Measurements from ENCODE around the gene FANCI.
"Not testable (repeated sequence)": the region's sequence is repeated elsewhere in the genome, so short reads cannot be mapped to it uniquely, and the experiment has no call there.

The FANCI gene

DNA sequence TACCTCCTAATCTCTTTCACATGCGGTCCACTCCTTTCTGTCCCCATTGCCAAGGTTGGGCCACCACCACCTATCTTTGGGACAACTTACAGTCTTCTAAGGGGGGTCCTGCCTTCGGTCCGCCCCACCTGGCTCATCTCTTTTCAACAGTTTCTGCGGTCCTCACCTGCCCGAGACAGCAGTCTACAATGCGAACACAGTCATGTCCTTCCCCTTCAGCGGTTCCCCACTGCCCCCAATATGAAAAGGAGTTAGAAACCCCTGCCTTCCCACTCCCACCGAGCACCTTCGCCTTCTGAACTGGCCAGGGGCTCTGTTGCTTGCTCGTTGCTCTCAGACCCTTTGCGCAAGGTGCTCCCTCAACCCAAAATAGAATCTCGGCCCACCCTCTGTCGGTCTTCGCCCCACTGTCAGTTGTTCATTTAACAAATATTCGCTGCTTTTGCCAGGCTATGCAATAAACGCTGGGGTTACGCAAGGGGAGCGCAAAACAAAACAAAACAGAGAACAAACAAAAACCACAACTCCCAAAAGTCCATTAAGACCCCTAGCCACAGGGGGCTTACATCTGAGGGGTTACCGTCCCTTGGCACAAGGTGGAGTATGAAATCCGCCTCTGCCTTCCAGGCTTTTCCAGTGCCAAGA, 611 bp upstream of the FANCI start:
- TF ChIP-seq, protein P1, sequence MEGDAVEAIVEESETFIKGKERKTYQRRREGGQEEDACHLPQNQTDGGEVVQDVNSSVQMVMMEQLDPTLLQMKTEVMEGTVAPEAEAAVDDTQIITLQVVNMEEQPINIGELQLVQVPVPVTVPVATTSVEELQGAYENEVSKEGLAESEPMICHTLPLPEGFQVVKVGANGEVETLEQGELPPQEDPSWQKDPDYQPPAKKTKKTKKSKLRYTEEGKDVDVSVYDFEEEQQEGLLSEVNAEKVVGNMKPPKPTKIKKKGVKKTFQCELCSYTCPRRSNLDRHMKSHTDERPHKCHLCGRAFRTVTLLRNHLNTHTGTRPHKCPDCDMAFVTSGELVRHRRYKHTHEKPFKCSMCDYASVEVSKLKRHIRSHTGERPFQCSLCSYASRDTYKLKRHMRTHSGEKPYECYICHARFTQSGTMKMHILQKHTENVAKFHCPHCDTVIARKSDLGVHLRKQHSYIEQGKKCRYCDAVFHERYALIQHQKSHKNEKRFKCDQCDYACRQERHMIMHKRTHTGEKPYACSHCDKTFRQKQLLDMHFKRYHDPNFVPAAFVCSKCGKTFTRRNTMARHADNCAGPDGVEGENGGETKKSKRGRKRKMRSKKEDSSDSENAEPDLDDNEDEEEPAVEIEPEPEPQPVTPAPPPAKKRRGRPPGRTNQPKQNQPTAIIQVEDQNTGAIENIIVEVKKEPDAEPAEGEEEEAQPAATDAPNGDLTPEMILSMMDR (IDR thresholded peaks at IDR 0.05; ENCODE audit: extremely low read depth, missing control alignments), result no peak
- no peak for DNase-seq (ENCODE audit: low spot score)

DNA sequence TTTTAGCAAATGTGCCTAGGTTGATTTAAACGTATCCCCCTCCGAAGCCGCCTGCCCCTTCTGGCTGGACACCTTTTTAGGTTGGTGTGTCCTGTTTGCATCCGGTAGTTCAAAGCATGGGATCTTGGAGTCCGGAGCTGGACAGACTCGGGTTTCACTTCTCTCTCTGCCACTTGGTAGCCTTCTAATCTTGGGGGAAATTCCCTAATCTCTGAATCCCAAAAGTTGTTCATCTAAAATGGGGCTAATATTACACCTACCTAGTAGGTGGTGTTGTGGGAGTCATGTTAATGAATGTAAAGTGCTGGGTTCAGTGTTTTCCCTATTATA, 760 bp downstream of the FANCI start:
- DNase-seq (ENCODE audit: low spot score), result no peak
- TF ChIP-seq, protein P1 (IDR thresholded peaks at IDR 0.05; ENCODE audit: extremely low read depth, missing control alignments), result no peak

DNA sequence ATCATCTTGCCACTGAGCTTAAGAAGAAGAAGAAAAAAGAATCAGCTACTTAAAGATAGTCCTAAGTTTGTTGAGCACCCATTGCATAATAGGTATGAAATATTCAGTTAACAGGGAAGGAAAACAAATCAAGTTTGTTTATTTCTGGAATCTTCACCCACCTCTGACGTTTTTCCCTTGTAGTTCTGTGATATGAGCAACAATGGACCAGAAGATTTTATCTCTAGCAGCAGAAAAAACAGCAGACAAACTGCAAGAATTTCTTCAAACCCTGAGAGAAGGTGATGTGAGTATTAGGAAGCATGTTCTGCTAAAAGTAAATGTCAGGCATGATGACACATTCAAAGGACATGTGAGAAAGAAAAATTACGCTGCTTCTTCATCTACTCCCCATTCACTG, 3.7 kb downstream of the FANCI start:
- TF ChIP-seq, protein P1 (IDR thresholded peaks at IDR 0.05; ENCODE audit: extremely low read depth, missing control alignments), result no peak
- DNase-seq (ENCODE audit: low spot score), result no peak

DNA sequence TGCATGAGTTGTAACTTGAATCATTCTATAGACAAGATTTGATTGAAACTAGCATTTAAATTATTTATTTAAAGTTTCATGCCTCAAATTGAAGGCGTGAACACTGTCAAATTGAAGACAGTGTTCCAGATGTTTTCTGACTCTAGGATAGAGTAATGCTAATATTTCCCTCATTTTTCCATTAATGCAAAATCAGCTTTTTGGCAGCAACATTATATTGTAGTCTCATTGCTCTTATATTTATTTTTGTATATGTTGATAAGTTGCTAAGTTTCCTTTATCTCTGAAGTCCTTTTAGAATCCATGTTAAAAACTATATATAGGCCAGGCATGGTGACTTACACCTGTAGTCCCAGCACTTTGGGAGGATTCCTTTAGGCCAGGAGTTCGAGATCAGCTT, 4.8 kb downstream of the FANCI start:
- DNase-seq (ENCODE audit: low spot score), result no peak
- TF ChIP-seq, protein P1 (IDR thresholded peaks at IDR 0.05; ENCODE audit: extremely low read depth, missing control alignments), result no peak

DNA sequence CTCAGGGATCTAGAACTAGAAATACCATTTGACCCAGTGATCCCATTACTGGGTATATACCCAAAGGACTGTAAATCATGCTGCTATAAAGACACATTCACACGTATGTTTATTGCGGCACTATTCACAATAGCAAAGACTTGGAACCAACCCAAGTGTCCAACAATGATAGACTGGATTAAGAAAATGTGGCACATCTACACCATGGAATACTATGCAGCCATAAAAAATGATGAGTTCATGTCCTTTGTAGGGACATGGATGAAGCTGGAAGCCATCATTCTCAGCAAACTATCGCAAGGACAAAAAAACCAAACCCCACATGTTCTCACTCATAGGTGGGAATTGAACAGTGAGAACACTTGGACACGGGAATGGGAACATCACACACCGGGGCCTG, 6.4 kb downstream of the FANCI start:
- DNase-seq (ENCODE audit: low spot score), result not testable (repeated sequence)

DNA sequence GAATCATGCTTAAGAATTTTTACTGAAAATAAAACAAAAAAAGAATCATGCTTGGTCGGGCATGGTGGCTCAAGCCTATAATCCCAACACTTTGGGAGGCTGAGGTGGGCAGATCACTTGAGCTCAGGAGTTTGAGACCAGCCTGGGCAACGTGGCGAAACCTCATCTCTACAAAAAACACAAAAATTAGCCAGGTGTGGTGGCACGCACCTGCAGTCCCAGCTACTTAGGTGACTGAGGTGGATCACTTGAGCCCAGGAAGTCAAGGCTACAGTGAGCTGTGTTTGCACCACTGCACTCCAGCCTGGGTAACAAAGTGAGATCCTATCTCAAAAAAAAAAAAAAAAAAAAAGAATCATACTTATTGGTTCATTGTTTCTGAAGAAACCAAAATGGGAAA, 33.5 kb downstream of the FANCI start:
- DNase-seq (ENCODE audit: low spot score), result not testable (repeated sequence)

DNA sequence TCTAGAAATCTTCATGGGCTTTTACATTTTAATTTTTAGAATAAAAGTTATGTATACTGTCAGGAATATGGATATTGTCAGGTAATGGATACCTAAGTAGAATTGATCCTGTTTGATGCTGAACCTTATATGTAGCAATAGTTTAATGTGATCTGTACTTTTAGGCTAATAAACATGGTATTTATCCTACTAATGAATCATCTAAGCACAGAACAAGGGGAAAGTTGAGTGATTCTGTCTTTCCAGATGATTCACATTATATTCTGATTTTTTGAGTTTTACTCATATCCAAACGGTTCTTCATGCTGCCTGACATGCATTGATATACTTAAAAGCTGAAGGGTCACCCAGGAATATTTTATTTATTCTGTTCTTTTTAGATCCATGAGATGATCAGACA, 34.5 kb downstream of the FANCI start:
- TF ChIP-seq, protein P1 (IDR thresholded peaks at IDR 0.05; ENCODE audit: extremely low read depth, missing control alignments), result no peak
- no peak for DNase-seq (ENCODE audit: low spot score)

DNA sequence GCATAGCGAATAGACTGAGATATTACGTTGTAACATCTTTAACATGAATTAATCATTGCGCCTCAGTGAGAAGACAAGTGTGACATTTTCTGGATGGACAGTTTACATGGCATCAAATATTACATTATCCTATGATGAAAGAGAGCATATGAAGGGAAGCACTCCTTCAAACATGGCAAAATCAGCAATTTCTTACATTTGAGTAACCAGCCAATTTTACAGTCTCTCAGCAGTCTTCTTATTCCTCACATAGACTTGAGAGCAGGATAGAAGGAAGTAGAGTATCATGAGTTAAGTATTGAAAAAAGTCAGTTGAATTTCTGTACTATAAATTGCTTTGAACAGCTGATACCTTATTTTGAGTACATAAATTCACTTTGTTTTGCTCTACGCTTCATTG, 38.9 kb downstream of the FANCI start:
- TF ChIP-seq, protein P1 (IDR thresholded peaks at IDR 0.05; ENCODE audit: extremely low read depth, missing control alignments), result no peak
- DNase-seq (ENCODE audit: low spot score), result no peak

DNA sequence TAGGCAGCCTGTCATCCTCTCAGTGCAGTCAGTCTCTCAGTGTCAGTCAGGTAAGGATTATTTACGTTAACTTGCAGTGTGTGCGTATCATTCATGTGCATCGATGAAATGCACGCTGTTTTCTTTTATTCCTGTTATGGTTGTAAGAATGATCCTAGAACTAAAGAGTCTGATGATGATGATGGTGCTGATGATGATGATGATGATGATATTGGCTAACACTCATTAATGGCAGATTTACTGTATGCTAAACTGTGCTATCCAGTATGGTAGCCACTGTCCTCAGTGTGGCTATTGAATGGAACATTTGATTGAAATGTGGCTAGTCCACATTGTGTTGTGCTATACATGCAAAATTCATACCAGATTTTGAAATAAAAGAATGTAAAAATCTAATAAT, 39.4 kb downstream of the FANCI start:
- TF ChIP-seq, protein P1 (IDR thresholded peaks at IDR 0.05; ENCODE audit: extremely low read depth, missing control alignments), result no peak
- DNase-seq (ENCODE audit: low spot score), result no peak

Data from GM20000 (cell line).